ENCODE data around the gene SNRNP25. TPM values are rescaled to one million over a fixed set of nuclear protein-coding genes. Genes with fewer than 3 reads are reported as not detected.

The SNRNP25 gene
- total and polyA plus RNA-seq, 2 of the 8 experiments (the other 6 are each of a cell fraction or from before 2014, with no cell fraction given), result 53.0 to 58.4 TPM

GRCh38 chr16:33877-34647 lies 19.6 kb upstream of the SNRNP25 start (continued):
- TF ChIP-seq GABPA (IDR thresholded peaks at IDR 0.05; ENCODE audit: borderline replicate concordance, insufficient read depth, low read length) (no peak), BRCA1 (IDR thresholded peaks at IDR 0.05; ENCODE audit: low read depth, low read length) (no peak), ATF2 (IDR thresholded peaks at IDR 0.05; ENCODE audit: low read length) (no peak), POLR2A (IDR thresholded peaks at IDR 0.05; ENCODE audit: control extremely low read depth in 1 of 2, low read depth in 2 of 2, low read length in 2 of 2) (no peak), ZNF274 (IDR thresholded peaks at IDR 0.05; ENCODE audit: borderline replicate concordance, extremely low read depth, low read length) (no peak), MAX (IDR thresholded peaks at IDR 0.05) (no peak), HDAC6 (IDR thresholded peaks at IDR 0.05; ENCODE audit: low read depth, low read length) (no peak), BACH1 (IDR thresholded peaks at IDR 0.05; ENCODE audit: low read length) (no peak)
